Measurements from ENCODE around the gene SRD5A2. TPM values are rescaled to one million over a fixed set of nuclear protein-coding genes. Genes with fewer than 3 reads are reported as not detected.

The SRD5A2 gene
- not detected in 2 replicates for total RNA-seq
- total RNA-seq (2013): under 0.01 TPM
- polyA plus RNA-seq: 0.03 TPM in 1 of 2 replicates, not detected in the other
- polyA minus RNA-seq: not detected in 2 replicates

DNA sequence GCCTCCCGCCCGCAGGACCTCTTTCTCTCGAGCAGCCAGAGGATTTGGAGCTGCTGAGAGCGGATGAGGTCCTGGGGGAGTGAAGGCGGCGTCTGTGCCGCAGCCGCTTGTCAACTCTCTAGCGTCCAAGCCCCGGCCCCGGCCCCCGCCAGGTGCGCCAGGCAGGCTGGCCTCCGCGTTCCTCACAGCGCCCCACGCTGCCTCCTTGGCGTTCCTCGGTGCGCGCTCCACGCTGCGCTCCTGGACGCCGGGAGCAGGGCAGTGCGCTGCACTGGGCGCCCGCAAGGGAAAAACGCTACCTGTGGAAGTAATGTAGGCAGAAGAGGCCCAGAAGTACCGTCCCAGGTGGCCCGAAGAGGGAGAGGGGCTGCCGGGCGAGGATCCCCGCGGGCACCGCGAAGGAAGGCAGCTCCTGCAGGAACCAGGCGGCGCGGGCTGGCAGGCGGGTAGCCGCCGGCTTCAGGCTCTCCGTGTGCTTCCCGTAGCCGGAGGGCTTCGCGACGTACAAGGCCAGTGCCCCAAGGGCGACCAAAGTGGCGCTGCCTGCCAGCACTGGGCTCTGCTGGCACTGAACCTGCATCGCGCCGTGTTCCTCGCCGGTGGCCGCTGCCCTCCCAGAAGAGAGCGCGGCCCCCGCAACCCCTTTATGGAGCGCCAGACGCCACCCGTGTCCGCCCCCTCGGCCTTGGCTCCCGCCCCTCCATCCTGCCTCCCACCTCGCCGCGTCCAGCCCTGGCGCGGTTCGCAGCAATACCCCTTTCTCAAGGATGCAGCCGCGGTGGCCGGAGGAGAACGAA lies at the start of gene SRD5A2:
Gene SRD5A2, minus strand, starts transcription at position 618 of the 797 bp plus-strand sequence. Its CDS starts 38 bp downstream, at position 580.
- Mint-ChIP-seq H3K27me3 (peaks cover 52% of the 10 kb centered on the region), H3K9me3 (ENCODE audit: insufficient read depth) (no peaks in the 10 kb centered on the region), H3K4me3 (no peak within 1 kb of the TSS), H3K4me1 (no peaks in the 10 kb centered on the region), H3K27ac (no peak within 1 kb of the TSS)
- H3K36me3 ChIP-seq (replicated peaks in 1 of 2; ENCODE audit: control extremely low read depth in 1 of 2, control insufficient read depth in 1 of 2, extremely low read depth in 1 of 2, insufficient read depth in 2 of 2, low read length in 1 of 2): no peaks in the 10 kb centered on the region
- H3K9me3 ChIP-seq (ENCODE audit: control extremely low read depth in 1 of 3, control insufficient read depth in 2 of 3, insufficient read depth in 1 of 3, low read length in 2 of 3): peaks cover 0 to 19% (median 1%) of the 10 kb centered on the region in 3 donors
- ATAC-seq (ENCODE audit: low read depth): no peak
- no peaks in the 10 kb centered on the region for H4K20me1 ChIP-seq (ENCODE audit: control insufficient read depth, insufficient read depth, low read length, poor library complexity, severe bottlenecking)
- WGBS (ENCODE audit: insufficient coverage): 12% methylated on average over 76 of the region's 76 CpGs
- ChIA-PET CTCF (no interaction called here), POLR2A (interaction anchor here (0.6 kb wide), 1 partner anchor 16 kb away, joined by 4 read pairs; no protein-coding TSS in a partner anchor)
- H3K79me2 ChIP-seq (ENCODE audit: control insufficient read depth, insufficient read depth, low read length): no peaks in the 10 kb centered on the region
- H3K4me3 ChIP-seq (ENCODE audit: control extremely low read depth in 1 of 5, extremely low read depth in 1 of 5, insufficient read depth in 1 of 5, low read depth in 2 of 5, low read length in 4 of 5): no peak within 1 kb of the TSS
- no peak within 1 kb of the TSS for H3K9ac ChIP-seq (ENCODE audit: low read length)
- no peak within 1 kb of the TSS for H3K4me2 ChIP-seq (replicated peaks; ENCODE audit: low read depth, low read length, poor library complexity, severe bottlenecking)
- peaks cover 0 to 26% (median 11%) of the 10 kb centered on the region in 4 experiments for H3K27me3 ChIP-seq (replicated peaks in 1 of 4; ENCODE audit: control extremely low read depth in 1 of 4, control insufficient read depth in 3 of 4, insufficient read depth in 4 of 4, low read length in 3 of 4)
- H2AFZ ChIP-seq (ENCODE audit: insufficient read depth, low read depth, low read length, poor library complexity, severe bottlenecking): no peak within 1 kb of the TSS
- no peak within 1 kb of the TSS for H3K27ac ChIP-seq (ENCODE audit: low read length in 2 of 2)
- no peak for DNase-seq
- no peak for TF ChIP-seq EZH2 (IDR thresholded peaks at IDR 0.05; ENCODE audit: borderline replicate concordance, insufficient read depth, low read depth, low read length, poor library complexity, severe bottlenecking)
- no peak for TF ChIP-seq CTCF (IDR thresholded peaks at IDR 0.05)
- H3K4me1 ChIP-seq (ENCODE audit: control insufficient read depth in 2 of 2, insufficient read depth in 2 of 2, low read length in 2 of 2): no peaks in the 10 kb centered on the region
- intact Hi-C loops (cut with micrococcal nuclease): no loop called here

DNA sequence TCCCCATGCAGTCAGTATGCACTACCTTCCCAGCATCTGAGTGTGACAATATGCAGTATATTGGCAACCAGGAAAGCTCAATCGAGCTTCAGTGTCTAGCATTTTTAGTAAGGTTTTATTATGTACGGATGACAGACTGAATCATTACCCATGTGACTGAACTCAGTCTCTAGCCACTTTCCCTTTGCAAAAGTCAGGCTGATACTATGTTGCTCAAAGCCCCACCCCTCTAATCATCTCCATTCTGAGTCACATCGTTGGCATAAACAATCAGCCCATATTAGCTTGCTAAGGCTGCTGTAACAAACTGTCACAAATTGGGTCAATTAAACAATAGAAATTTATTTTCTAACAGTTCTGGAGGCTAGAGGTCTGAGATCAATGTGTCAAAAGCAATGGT lies 25.8 kb upstream of the SRD5A2 start:
- WGBS (ENCODE audit: insufficient coverage): 100% methylated on average over 1 of the region's 3 CpGs
- Histone ChIP-seq H3K36me3 (replicated peaks in 1 of 2; ENCODE audit: control extremely low read depth in 1 of 2, control insufficient read depth in 1 of 2, extremely low read depth in 1 of 2, insufficient read depth in 2 of 2, low read length in 1 of 2) (no peaks in the 10 kb centered on the region), H3K9me3 (ENCODE audit: control extremely low read depth in 1 of 3, control insufficient read depth in 2 of 3, insufficient read depth in 1 of 3, low read length in 2 of 3) (peaks cover 2 to 5% (median 3%) of the 10 kb centered on the region in 3 donors), H4K20me1 (ENCODE audit: control insufficient read depth, insufficient read depth, low read length, poor library complexity, severe bottlenecking) (no peaks in the 10 kb centered on the region), H3K27me3 (replicated peaks in 1 of 4; ENCODE audit: control extremely low read depth in 1 of 4, control insufficient read depth in 3 of 4, insufficient read depth in 4 of 4, low read length in 3 of 4) (no peaks in the 10 kb centered on the region), H3K4me1 (ENCODE audit: control insufficient read depth in 2 of 2, insufficient read depth in 2 of 2, low read length in 2 of 2) (no peaks in the 10 kb centered on the region), H3K27ac (ENCODE audit: low read length in 2 of 2) (no peak overlapping the region), H3K79me2 (ENCODE audit: control insufficient read depth, insufficient read depth, low read length) (no peaks in the 10 kb centered on the region), H3K4me2 (replicated peaks; ENCODE audit: low read depth, low read length, poor library complexity, severe bottlenecking) (no peak overlapping the region), H3K9ac (ENCODE audit: low read length) (no peak overlapping the region), H2AFZ (ENCODE audit: insufficient read depth, low read depth, low read length, poor library complexity, severe bottlenecking) (no peak overlapping the region), H3K4me3 (ENCODE audit: control extremely low read depth in 1 of 5, extremely low read depth in 1 of 5, insufficient read depth in 1 of 5, low read depth in 2 of 5, low read length in 4 of 5) (no peak overlapping the region)
- no peak for TF ChIP-seq CTCF (IDR thresholded peaks at IDR 0.05)
- no peak for TF ChIP-seq EZH2 (IDR thresholded peaks at IDR 0.05; ENCODE audit: borderline replicate concordance, insufficient read depth, low read depth, low read length, poor library complexity, severe bottlenecking)
- Mint-ChIP-seq H3K27ac (no peak overlapping the region), H3K27me3 (no peaks in the 10 kb centered on the region), H3K4me3 (no peak overlapping the region), H3K9me3 (ENCODE audit: insufficient read depth) (peaks cover 22% of the 10 kb centered on the region), H3K4me1 (no peaks in the 10 kb centered on the region)
- ATAC-seq (ENCODE audit: low read depth) (no peak), DNase-seq (no peak)
- intact Hi-C loops (cut with micrococcal nuclease): no loop called here
- ChIA-PET POLR2A (no interaction called here), CTCF (no interaction called here)
